ENCODE measurements around the gene MUC6.

- TF ChIP-seq REST (IDR thresholded peaks at IDR 0.05; ENCODE audit: insufficient read depth in 1 of 2, low read depth in 2 of 2, low read length in 1 of 2) (no peak), CTCF (IDR thresholded peaks at IDR 0.05) (no peak), TCF7L2 (IDR thresholded peaks at IDR 0.05; ENCODE audit: low read depth, low read length) (0 out of 2 replicates have a peak, but pooled peaks have one; percentile 17), POLR2AphosphoS5 (IDR thresholded peaks at IDR 0.05; ENCODE audit: low read depth, low read length) (no peak)
These were observed 3.2 kb upstream of the MUC6 start for GRCh38 chr11:1039481-1040427.
